Activated CD8-positive, alpha-beta T cell treated with anti-CD3 and anti-CD28 coated beads for 36 hours (primary cell): ENCODE data around the gene RAB31. TPM values are rescaled to one million over a fixed set of nuclear protein-coding genes. Genes with fewer than 3 reads are reported as not detected.

Experiments
- ATAC-seq: fragments of 200-7000 bp; cut with Tn5 transposase; one replicate; pipeline ENCODE4 v1.10.0; 2021; ENCODE audit warnings: mild to moderate bottlenecking, moderate library complexity
- CTCF ChIA-PET: fragments of 350-600 bp; sonication (Branson Sonifier 250); formaldehyde crosslinking; loops from one replicate; lab custom pipeline; 2021; ENCODE audit warnings: antibody characterized with exemption; lab: Charles Lee
- POLR2A ChIA-PET: fragments of 350-600 bp; sonication (Branson Sonifier 250); formaldehyde crosslinking; loops from one replicate; lab custom pipeline; 2021; ENCODE audit warnings: antibody characterized with exemption; lab: Charles Lee
- DNase-seq: peaks from one replicate; pipeline ENCODE4 v3.0.0-alpha.2; 2020
- H3K27ac Mint-ChIP-seq: one replicate; pipeline ENCODE4 v1.8.0; 2021; ENCODE audit warnings: mild to moderate bottlenecking, mixed read lengths
- H3K27me3 Mint-ChIP-seq: one replicate; pipeline ENCODE4 v1.8.0; 2021; ENCODE audit warnings: mixed read lengths
- H3K36me3 Mint-ChIP-seq: one replicate; pipeline ENCODE4 v1.8.0; 2021; ENCODE audit warnings: low read depth, mixed read lengths
- H3K4me1 Mint-ChIP-seq: one replicate; pipeline ENCODE4 v1.8.0; 2021; ENCODE audit warnings: low read depth, mixed read lengths
- H3K4me3 Mint-ChIP-seq: one replicate; pipeline ENCODE4 v1.8.0; 2021; ENCODE audit warnings: mild to moderate bottlenecking, moderate library complexity, mixed read lengths
- H3K9me3 Mint-ChIP-seq: one replicate; pipeline ENCODE4 v1.8.0; 2021; ENCODE audit warnings: mixed read lengths
- intact Hi-C: fragments of 100-400 bp; cut with micrococcal nuclease; formaldehyde crosslinking; loops from one replicate; pipeline ENCODE4 v1.10.0; 2022
- total RNA-seq, 2 experiments: library from RNA; stranded (reverse); gene quantifications; one replicate each; pipeline ENCODE4 v1.2.3, GENCODE V29; 2021
- TF ChIP-seq, protein P1 (sequence below): fragments of 200-600 bp; IDR thresholded peaks from one replicate; pipeline ENCODE4 v1.8.0; 2022; ENCODE audit warnings: antibody characterized with exemption, mild to moderate bottlenecking

The RAB31 gene
- total RNA-seq, 2 experiments from 2014 or later = 0.45 to 0.76 TPM

DNA sequence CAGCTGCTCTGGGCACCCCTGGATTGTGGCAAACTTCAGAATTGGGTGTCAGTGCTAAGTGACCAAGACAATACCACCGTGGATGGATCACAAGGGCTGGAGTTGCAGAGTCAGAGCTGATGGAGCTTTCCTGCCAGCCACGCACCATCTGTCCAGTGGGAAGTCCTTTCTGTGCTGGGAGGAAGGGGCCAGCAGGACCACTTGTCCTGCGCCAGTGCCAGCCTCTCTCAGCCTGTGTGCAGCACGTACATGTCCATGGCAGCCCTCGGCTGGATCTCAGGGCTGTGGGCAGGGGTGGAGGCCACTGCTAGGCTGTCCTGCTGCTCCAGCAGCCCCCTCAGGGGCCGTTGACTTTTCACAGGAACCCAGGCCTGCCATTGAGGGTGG lies 33.3 kb downstream of the RAB31 start:
- no peak overlapping the region for H3K27ac Mint-ChIP-seq
- TF ChIP-seq, protein P1, sequence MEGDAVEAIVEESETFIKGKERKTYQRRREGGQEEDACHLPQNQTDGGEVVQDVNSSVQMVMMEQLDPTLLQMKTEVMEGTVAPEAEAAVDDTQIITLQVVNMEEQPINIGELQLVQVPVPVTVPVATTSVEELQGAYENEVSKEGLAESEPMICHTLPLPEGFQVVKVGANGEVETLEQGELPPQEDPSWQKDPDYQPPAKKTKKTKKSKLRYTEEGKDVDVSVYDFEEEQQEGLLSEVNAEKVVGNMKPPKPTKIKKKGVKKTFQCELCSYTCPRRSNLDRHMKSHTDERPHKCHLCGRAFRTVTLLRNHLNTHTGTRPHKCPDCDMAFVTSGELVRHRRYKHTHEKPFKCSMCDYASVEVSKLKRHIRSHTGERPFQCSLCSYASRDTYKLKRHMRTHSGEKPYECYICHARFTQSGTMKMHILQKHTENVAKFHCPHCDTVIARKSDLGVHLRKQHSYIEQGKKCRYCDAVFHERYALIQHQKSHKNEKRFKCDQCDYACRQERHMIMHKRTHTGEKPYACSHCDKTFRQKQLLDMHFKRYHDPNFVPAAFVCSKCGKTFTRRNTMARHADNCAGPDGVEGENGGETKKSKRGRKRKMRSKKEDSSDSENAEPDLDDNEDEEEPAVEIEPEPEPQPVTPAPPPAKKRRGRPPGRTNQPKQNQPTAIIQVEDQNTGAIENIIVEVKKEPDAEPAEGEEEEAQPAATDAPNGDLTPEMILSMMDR = no peak
- H3K36me3 Mint-ChIP-seq = no peaks in the 10 kb centered on the region
- no peak for DNase-seq
- H3K4me3 Mint-ChIP-seq = no peak overlapping the region
- H3K4me1 Mint-ChIP-seq = no peaks in the 10 kb centered on the region
- intact Hi-C loops = no loop called here
- ATAC-seq = no peak
- peaks cover 13% of the 10 kb centered on the region for H3K27me3 Mint-ChIP-seq
- CTCF ChIA-PET = no interaction called here
- POLR2A ChIA-PET = no interaction called here
- H3K9me3 Mint-ChIP-seq = no peaks in the 10 kb centered on the region

DNA sequence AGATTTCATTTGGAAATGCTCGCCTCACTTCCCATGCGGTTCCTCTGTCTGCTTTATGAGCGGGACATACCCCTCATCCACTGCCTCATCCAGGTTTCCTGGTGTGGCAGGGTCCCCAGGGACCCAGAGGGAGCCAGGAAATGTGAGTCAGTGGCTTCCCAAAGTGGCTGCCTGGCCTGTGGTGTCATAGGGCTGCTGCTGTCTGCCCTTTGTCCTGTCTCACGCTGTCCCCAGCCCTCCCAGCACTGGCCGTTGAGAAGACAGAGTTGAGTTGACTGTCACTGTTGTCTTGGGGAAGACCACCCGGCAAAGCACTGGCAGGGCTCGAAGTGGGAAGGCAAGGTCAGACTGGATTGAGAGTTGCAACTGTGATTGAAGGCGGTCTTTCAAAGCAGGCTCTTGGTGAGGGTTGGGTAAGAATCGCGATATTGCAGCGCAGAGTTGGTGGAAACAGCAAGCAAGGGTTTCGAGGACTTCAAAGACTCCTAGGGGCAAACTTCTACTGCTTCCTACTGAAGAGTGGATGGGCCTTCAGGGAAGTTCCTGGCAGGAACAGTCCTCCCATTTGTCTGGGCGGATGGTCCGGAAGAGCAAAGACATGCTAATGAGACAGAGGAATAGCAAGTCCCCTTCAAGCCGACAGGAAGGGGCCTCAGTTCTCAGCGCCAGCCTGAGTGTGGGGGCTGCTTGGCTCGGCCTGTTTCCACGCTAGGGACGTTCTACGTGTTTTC lies 33.9 kb downstream of the RAB31 start:
- H3K4me3 Mint-ChIP-seq = no peak overlapping the region
- no peak for ATAC-seq
- ChIA-PET CTCF (no interaction called here), POLR2A (no interaction called here)
- no peak for DNase-seq
- H3K4me1 Mint-ChIP-seq = no peaks in the 10 kb centered on the region
- intact Hi-C loops = no loop called here
- H3K27ac Mint-ChIP-seq = no peak overlapping the region
- no peaks in the 10 kb centered on the region for H3K9me3 Mint-ChIP-seq
- peaks cover 13% of the 10 kb centered on the region for H3K27me3 Mint-ChIP-seq
- TF ChIP-seq, protein P1 = no peak
- no peaks in the 10 kb centered on the region for H3K36me3 Mint-ChIP-seq

DNA sequence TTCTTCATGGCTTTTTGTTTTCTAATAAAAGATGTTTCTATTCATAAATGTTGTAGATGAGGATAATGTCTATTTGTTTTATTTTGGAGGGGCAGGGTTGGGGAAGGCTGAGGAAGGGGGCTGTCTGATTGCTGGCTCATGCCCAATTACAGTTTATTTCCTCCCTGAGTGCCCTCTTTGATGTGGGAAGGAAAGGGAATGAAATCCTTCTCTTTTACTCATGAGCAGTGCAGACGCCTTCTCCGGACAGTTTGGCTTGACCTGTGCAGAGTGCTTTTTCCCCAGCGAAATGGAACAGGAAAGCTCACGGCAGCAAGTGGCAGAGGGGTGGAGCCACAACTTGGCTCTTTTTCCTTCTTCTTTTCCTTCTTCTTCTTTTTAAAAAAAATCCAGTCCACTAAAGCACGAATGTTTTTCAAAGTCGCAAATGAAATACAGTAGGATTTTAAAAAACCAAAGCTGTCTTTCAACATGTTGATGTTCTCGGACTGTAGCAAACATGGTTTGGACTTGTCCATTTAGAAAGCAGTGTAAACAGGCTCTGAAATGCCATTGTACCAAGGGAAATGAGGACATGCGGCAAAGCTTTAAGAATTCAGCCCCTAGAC lies 34.5 kb downstream of the RAB31 start:
- no peaks in the 10 kb centered on the region for H3K4me1 Mint-ChIP-seq
- no peak overlapping the region for H3K4me3 Mint-ChIP-seq
- POLR2A ChIA-PET = no interaction called here
- intact Hi-C loops = no loop called here
- CTCF ChIA-PET = no interaction called here
- no peak overlapping the region for H3K27ac Mint-ChIP-seq
- no peaks in the 10 kb centered on the region for H3K9me3 Mint-ChIP-seq
- TF ChIP-seq, protein P1 = no peak
- no peak for ATAC-seq
- H3K27me3 Mint-ChIP-seq = peaks cover 13% of the 10 kb centered on the region
- no peak for DNase-seq
- H3K36me3 Mint-ChIP-seq = no peaks in the 10 kb centered on the region

DNA sequence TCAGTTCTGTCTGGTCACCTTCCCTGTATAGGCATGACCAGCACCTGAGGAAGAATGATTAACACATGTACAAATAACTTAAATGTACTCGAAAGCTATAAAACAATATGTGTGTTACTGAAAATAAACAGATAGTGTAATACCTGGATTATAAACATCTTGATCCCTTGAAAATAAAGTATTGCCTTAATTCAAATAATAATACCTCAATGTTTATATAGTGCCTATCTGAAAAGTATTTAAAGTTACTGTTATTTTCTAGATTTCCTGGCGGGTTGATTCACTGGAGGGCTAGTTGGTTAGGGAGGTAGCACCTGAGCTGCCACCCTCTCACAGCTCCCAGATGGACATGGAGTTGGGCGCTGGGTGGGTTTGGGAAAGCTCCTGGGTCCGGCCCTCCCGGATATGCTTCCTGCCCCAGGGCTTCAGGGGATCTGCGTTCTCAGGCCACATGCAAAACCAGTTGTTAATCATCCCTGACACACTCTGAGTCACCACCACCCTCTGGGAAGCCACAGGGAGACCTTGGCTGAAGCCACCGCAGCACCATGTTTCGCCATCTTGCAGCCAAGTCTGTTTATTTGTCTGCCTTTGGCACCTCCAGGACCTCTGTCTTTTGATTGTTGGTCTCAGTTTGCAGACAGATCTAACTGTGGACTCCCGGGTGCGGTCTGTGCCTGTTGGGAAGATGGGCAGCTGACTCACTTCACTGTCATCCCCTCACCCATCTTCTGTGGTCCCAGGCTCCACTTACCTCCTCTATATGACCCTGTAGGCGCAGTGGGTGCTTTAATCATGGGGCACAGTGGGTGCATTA lies 35.3 kb downstream of the RAB31 start:
- ChIA-PET CTCF (no interaction called here), POLR2A (no interaction called here)
- Mint-ChIP-seq H3K27me3 (peaks cover 13% of the 10 kb centered on the region), H3K27ac (no peak overlapping the region), H3K4me1 (no peaks in the 10 kb centered on the region), H3K36me3 (no peaks in the 10 kb centered on the region), H3K4me3 (no peak overlapping the region), H3K9me3 (no peaks in the 10 kb centered on the region)
- DNase-seq (no peak), ATAC-seq (no peak)
- TF ChIP-seq, protein P1 = no peak
- intact Hi-C loops = no loop called here

DNA sequence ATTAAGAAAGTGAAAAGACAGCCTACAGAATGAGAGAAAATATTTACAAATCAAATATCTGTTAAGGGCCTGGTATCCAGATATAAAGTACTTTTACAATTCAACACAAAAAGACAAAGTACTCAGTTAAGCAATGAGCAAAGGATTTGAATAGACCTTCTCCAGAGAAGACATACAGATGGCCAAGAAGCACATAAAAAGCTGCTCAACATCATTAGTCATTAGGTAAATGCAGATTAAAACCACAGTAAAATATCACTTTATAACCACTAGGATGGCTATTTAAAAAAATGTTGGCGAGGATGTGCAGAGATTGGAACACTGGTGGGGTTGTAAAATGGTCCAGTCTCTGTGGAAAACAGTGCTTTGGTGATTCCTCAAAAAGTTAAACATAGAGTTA lies 38.9 kb downstream of the RAB31 start:
- POLR2A ChIA-PET = interaction anchor here (1.2 kb wide), 1 partner anchor 14 kb away, joined by 4 read pairs; no protein-coding TSS in a partner anchor
- peaks cover 10% of the 10 kb centered on the region for H3K27me3 Mint-ChIP-seq
- no peaks in the 10 kb centered on the region for H3K4me1 Mint-ChIP-seq
- no peak for ATAC-seq
- H3K27ac Mint-ChIP-seq = no peak overlapping the region
- no peaks in the 10 kb centered on the region for H3K9me3 Mint-ChIP-seq
- H3K4me3 Mint-ChIP-seq = no peak overlapping the region
- DNase-seq = no peak
- TF ChIP-seq, protein P1 = no peak
- no peaks in the 10 kb centered on the region for H3K36me3 Mint-ChIP-seq
- CTCF ChIA-PET = no interaction called here
- intact Hi-C loops = no loop called here
